Fibroblast of pulmonary artery (primary cell): Measurements from ENCODE around the gene ACKR4.
"Not testable (repeated sequence)": the region's sequence is repeated elsewhere in the genome, so short reads cannot be mapped to it uniquely, and the experiment has no call there.

Experiments
- DNase-seq: peaks from one replicate; pipeline ENCODE4 v3.0.0-alpha.2; 2010; ENCODE audit warnings: low read depth
- H3K4me3 ChIP-seq: replicated peaks from 2 replicates; pipeline ENCODE4 v1.5.1; 2011; ENCODE audit warnings: low read depth, mild to moderate bottlenecking, control low read depth, low read length, moderate library complexity
- TF ChIP-seq, protein P1 (sequence below): IDR thresholded peaks from 2 replicates; pipeline ENCODE4 v1.5.1; 2011; ENCODE audit warnings: mild to moderate bottlenecking, control low read depth, low read length, inconsistent platforms; ENCODE audit errors: missing control alignments

ACKR4 gene

DNA sequence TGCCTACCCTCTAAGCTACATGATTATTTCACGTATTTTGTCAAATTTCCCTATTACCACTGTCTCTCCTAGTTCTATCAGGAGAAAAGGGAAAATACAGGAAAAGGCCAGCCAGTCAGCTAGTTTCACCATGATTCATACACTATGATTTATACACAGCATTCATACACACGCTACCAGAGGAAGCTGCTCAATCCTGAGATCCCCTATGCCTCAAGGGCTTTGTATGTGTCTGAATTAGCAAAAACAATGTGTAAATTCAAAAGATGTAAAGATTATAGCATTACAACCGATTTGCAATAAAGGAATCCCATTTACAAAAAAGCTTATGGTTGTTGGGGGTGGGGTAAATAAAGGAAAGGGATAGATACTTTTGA lies 3.1 kb upstream of the ACKR4 start:
- no peak overlapping the region for H3K4me3 ChIP-seq
- peak; percentile 65 for DNase-seq
- TF ChIP-seq, protein P1, sequence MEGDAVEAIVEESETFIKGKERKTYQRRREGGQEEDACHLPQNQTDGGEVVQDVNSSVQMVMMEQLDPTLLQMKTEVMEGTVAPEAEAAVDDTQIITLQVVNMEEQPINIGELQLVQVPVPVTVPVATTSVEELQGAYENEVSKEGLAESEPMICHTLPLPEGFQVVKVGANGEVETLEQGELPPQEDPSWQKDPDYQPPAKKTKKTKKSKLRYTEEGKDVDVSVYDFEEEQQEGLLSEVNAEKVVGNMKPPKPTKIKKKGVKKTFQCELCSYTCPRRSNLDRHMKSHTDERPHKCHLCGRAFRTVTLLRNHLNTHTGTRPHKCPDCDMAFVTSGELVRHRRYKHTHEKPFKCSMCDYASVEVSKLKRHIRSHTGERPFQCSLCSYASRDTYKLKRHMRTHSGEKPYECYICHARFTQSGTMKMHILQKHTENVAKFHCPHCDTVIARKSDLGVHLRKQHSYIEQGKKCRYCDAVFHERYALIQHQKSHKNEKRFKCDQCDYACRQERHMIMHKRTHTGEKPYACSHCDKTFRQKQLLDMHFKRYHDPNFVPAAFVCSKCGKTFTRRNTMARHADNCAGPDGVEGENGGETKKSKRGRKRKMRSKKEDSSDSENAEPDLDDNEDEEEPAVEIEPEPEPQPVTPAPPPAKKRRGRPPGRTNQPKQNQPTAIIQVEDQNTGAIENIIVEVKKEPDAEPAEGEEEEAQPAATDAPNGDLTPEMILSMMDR, result no peak

DNA sequence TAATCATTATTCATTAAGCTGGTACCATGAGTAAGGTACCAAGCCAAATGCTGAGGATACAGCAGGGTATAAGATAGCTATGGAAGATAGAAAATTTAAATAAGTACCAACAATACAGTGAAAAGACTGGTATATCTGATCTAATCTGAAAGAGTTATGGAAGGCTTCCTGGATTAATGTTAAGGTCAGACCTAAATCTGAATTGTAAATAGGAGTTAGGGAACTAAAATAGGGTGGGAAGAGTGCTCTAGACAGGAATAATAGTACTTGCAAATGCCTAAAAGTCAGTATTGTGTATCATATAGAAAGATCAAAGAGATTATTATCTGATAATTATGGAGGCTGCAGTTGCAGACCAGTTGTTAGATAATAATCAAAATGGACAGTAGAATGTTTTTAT lies 2.6 kb upstream of the ACKR4 start:
- no peak for DNase-seq
- no peak overlapping the region for H3K4me3 ChIP-seq
- TF ChIP-seq, protein P1, result no peak

DNA sequence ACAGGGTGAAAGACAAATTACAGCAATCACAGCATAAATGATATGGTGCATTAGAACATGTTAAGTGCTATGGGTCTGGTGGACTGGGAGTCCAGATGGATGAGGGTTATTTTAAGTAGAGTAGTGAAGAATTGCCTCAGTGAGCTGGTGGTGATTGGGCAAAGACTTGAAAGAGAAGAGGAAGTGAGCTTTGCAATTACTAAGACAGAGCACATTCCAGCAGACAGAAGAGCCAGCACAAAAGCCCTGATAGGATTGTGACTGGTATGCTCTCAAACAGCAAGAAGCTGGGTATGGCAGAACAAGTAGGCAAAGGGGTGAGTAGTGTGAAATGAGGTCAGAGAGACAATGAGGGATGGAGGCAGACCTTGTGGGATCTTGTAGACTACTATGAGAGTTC lies 2.1 kb upstream of the ACKR4 start:
- H3K4me3 ChIP-seq, result no peak overlapping the region

DNA sequence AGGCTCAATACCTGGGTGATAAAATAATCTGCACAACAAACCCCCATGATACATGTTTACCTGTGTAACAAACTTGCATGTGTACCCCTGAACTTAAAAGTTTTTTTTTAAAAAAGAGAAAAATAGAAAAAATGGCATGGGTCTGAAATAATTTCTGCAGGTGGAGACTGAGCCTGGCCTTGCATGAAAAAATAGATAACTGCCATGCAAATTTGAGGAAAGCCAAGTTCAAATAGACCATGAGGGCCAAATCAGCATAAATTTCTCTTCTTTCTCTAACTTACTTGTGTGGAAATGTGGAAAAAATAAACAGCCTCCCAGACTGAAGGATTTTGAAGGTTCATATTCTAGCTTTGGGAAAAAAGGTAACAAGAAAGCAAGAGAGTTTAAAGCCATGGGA lies 744 bp upstream of the ACKR4 start:
- TF ChIP-seq, protein P1, result no peak
- no peak overlapping the region for H3K4me3 ChIP-seq
- DNase-seq, result no peak

More for the DNA sequence above, 2.1 kb upstream of the ACKR4 start:
- TF ChIP-seq, protein P1, result no peak
- peak; percentile 71 for DNase-seq

DNA sequence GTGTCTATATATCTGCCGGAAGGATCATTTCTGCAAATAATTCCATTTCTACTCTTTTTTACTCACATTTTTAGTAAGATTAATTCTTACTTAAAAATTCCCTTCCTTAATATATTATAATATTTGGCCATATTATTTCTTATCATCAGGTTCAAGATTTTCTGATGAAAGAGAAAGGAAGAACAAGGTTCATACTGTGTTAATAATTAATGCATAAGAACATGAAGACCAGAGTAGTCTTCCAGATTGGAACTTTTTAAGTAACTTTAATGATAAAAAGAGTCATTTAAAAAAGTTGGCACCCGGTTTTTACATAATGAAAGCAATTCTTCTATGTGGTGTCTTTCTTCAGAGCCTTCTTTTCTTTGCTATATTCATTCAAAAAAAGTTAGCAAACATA lies 590 bp downstream of the ACKR4 start:
- DNase-seq, result no peak
- no peak overlapping the region for H3K4me3 ChIP-seq

DNA sequence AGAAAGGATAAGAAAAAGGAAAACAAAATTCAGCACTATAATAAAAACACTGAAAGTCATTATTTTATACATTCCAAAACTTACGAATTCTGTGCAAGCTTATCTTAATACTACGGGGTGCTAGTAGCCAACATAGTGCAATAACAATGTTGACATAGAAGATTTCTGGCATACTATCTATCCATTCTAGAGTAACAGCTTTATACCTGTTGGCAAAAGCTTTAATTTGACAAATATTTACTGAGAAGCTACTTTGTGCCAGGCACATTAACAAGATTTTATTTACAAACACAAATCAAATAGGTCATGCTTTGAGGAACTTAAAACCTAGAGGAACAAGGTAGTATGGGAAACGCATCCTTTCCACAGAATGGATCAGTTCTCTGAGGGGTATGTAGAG lies 1.1 kb downstream of the ACKR4 start:
- TF ChIP-seq, protein P1, result no peak
- no peak for DNase-seq
- no peak overlapping the region for H3K4me3 ChIP-seq

More for the DNA sequence above, 590 bp downstream of the ACKR4 start:
- TF ChIP-seq, protein P1, result no peak

DNA sequence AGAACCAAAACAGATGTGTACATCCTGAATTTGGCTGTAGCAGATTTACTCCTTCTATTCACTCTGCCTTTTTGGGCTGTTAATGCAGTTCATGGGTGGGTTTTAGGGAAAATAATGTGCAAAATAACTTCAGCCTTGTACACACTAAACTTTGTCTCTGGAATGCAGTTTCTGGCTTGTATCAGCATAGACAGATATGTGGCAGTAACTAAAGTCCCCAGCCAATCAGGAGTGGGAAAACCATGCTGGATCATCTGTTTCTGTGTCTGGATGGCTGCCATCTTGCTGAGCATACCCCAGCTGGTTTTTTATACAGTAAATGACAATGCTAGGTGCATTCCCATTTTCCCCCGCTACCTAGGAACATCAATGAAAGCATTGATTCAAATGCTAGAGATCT lies 3.5 kb downstream of the ACKR4 start:
- H3K4me3 ChIP-seq, DNase-seq: not testable (repeated sequence)

DNA sequence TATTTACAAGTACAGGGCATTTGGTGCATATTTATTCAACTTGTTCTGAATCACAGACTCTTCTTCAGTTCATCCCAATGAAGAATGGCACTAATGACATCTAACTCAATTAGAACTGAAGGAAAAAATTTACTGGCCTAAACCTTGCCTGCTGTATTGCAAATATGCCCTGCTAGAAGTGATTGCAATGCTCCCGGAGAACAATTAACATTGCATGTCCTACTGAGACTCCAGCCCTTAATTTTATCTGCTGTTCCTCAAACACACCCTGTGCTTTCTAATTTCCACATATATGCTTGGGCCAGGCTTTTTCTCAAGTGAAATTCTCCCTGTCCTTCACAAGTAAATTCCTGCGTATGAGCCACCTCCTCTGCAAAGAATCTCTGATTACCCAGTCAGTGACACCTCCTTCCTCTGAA lies 8.3 kb downstream of the ACKR4 start:
- no peak overlapping the region for H3K4me3 ChIP-seq
- DNase-seq, result peak; percentile 33
- TF ChIP-seq, protein P1, result no peak
